Neural progenitor cell (in vitro differentiated cells): Measurements from ENCODE around the gene SLC4A5.

Experiments used
- EZH2 ChIP-seq: fragments of 200-600 bp; sonication (generic); IDR thresholded peaks from 2 replicates; pipeline ENCODE4 v1.6.1; 2017; ENCODE audit warnings: antibody characterized with exemption, mild to moderate bottlenecking, moderate library complexity
- EZH2phosphoT487 ChIP-seq: fragments of 200-600 bp; sonication (generic); IDR thresholded peaks from 2 replicates; pipeline ENCODE4 v1.6.1; 2017; ENCODE audit warnings: antibody characterized with exemption
- TF ChIP-seq, protein P1 (sequence below): fragments of 200-600 bp; sonication (generic); IDR thresholded peaks from 2 replicates; pipeline ENCODE4 v1.5.1; 2017; ENCODE audit warnings: antibody characterized with exemption, mild to moderate bottlenecking

DNA sequence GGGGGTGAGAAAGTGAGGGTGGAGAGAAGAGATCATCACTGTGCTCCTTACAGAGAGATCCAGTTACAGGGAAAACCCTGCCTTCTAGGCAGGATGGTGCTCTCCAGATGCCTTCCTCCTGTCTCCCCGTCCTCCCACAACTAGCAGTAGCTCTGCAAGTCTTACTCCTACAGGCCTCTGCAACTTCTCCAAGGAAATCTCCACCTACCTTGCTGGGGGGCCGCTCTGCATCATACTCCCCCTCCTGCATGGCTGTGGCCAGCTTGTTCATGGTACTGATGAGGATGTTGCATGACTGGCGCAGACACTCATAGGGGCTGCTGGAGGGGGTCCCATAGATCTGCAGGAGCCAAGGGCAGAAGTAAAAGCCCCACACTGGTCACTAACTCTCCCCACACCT lies 22.8 kb upstream of the SLC4A5 start:
- TF ChIP-seq, protein P1, sequence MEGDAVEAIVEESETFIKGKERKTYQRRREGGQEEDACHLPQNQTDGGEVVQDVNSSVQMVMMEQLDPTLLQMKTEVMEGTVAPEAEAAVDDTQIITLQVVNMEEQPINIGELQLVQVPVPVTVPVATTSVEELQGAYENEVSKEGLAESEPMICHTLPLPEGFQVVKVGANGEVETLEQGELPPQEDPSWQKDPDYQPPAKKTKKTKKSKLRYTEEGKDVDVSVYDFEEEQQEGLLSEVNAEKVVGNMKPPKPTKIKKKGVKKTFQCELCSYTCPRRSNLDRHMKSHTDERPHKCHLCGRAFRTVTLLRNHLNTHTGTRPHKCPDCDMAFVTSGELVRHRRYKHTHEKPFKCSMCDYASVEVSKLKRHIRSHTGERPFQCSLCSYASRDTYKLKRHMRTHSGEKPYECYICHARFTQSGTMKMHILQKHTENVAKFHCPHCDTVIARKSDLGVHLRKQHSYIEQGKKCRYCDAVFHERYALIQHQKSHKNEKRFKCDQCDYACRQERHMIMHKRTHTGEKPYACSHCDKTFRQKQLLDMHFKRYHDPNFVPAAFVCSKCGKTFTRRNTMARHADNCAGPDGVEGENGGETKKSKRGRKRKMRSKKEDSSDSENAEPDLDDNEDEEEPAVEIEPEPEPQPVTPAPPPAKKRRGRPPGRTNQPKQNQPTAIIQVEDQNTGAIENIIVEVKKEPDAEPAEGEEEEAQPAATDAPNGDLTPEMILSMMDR = no peak
- TF ChIP-seq EZH2 (no peak), EZH2phosphoT487 (no peak)
